NB4 (cell line): ENCODE measurements around the gene BTBD9.

Experiments used
- MAX ChIP-seq: IDR thresholded peaks from 2 replicates; pipeline ENCODE4 v1.6.1; 2011; ENCODE audit warnings: low read depth, low read length
- MYC ChIP-seq: IDR thresholded peaks from 2 replicates; pipeline ENCODE4 v1.6.1; 2011; ENCODE audit warnings: low read depth, low read length
- POLR2A ChIP-seq: IDR thresholded peaks from 2 replicates; pipeline ENCODE4 v1.6.1; 2011; ENCODE audit warnings: mild to moderate bottlenecking; ENCODE audit not compliant: insufficient read length; ENCODE audit errors: extremely low read depth
- TF ChIP-seq, protein P1 (sequence below): IDR thresholded peaks from one replicate; pipeline ENCODE4 v1.5.1; 2012; ENCODE audit warnings: low read depth, low read length

- TF ChIP-seq, protein P1, sequence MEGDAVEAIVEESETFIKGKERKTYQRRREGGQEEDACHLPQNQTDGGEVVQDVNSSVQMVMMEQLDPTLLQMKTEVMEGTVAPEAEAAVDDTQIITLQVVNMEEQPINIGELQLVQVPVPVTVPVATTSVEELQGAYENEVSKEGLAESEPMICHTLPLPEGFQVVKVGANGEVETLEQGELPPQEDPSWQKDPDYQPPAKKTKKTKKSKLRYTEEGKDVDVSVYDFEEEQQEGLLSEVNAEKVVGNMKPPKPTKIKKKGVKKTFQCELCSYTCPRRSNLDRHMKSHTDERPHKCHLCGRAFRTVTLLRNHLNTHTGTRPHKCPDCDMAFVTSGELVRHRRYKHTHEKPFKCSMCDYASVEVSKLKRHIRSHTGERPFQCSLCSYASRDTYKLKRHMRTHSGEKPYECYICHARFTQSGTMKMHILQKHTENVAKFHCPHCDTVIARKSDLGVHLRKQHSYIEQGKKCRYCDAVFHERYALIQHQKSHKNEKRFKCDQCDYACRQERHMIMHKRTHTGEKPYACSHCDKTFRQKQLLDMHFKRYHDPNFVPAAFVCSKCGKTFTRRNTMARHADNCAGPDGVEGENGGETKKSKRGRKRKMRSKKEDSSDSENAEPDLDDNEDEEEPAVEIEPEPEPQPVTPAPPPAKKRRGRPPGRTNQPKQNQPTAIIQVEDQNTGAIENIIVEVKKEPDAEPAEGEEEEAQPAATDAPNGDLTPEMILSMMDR: no peak
- TF ChIP-seq MYC: no peak
- TF ChIP-seq POLR2A: no peak
- TF ChIP-seq MAX: no peak
Measured at GRCh38 chr6:38508286-38508685, 131.4 kb downstream of the BTBD9 start.
